HepG2 (cell line): Measurements from ENCODE around the gene NFATC2. TPM values are rescaled to one million over a fixed set of nuclear protein-coding genes. Genes with fewer than 3 reads are reported as not detected.

Experiments
- FIP1L1 ChIP-seq: fragments of 200-400 bp; formaldehyde crosslinking; IDR thresholded peaks from 2 replicates; pipeline ENCODE4 v1.6.1; 2018; ENCODE audit warnings: low read depth, mild to moderate bottlenecking, low read length, moderate library complexity, borderline replicate concordance; ENCODE audit not compliant: insufficient read depth
- GATAD2A ChIP-seq: IDR thresholded peaks from 2 replicates; pipeline ENCODE4 v1.6.1; 2016
- HOMEZ ChIP-seq: IDR thresholded peaks from 2 replicates; pipeline ENCODE4 v1.6.1; 2016; ENCODE audit warnings: low read depth
- KIAA2018 ChIP-seq: sonication (generic); formaldehyde crosslinking; IDR thresholded peaks from 2 replicates; pipeline ENCODE4 v1.5.0; 2020; ENCODE audit warnings: mild to moderate bottlenecking, missing genetic modification reagents, borderline replicate concordance
- MZF1 ChIP-seq: sonication (generic); formaldehyde crosslinking; IDR thresholded peaks from 2 replicates; pipeline ENCODE4 v1.8.1; 2023; ENCODE audit warnings: mild to moderate bottlenecking, missing genetic modification reagents, borderline replicate concordance
- RORA ChIP-seq: sonication (generic); formaldehyde crosslinking; IDR thresholded peaks from 2 replicates; pipeline ENCODE4 v1.5.0; 2020; ENCODE audit warnings: mild to moderate bottlenecking, missing genetic modification reagents, moderate library complexity
- SYNCRIP ChIP-seq: fragments of 200-400 bp; formaldehyde crosslinking; IDR thresholded peaks from 2 replicates; pipeline ENCODE4 v1.6.1; 2018; ENCODE audit warnings: mild to moderate bottlenecking, low read depth, low read length; ENCODE audit not compliant: insufficient read depth
- ZNF276 ChIP-seq: sonication (generic); formaldehyde crosslinking; IDR thresholded peaks from 2 replicates; pipeline ENCODE4 v1.4.0; 2020; ENCODE audit warnings: mild to moderate bottlenecking, low read depth, missing genetic modification reagents
- ZNF343 ChIP-seq: sonication (generic); formaldehyde crosslinking; IDR thresholded peaks from 2 replicates; pipeline ENCODE4 v1.4.0; 2020; ENCODE audit warnings: mild to moderate bottlenecking, missing genetic modification reagents
- ZNF572 ChIP-seq: sonication (generic); formaldehyde crosslinking; IDR thresholded peaks from 2 replicates; pipeline ENCODE4 v1.5.1; 2020; ENCODE audit warnings: mild to moderate bottlenecking, missing genetic modification reagents
- ZNF709 ChIP-seq: sonication (generic); formaldehyde crosslinking; IDR thresholded peaks from 2 replicates; pipeline ENCODE4 v1.5.0; 2020; ENCODE audit warnings: mild to moderate bottlenecking, missing genetic modification reagents
- polyA plus RNA-seq, 8 experiments: library from polyadenylated mRNA; depleted of rRNA in 3 of 8; stranded (reverse) in 7 of 8; unstranded in 1 of 8; fragments of >200 nt; fragmentation: Illumina TruSeq in 4 of 8; extraction: Trizol in 4 of 8; gene quantifications; 2 replicates each; pipeline versions ENCODE4 v1.2.1 to v1.2.3, GENCODE V29; 2011 to 2016; ENCODE audit warnings: low read depth in 4 of 8, missing spikeins in 1 of 8, mixed read lengths in 1 of 8; ENCODE audit not compliant: insufficient read depth in 1 of 8
- total RNA-seq, 5 experiments: library from RNA; depleted of rRNA; stranded (reverse); fragments of >200 nt; fragmentation: Illumina TruSeq; extraction: Trizol; gene quantifications; 2 replicates each; pipeline ENCODE4 v1.2.3, GENCODE V29; 2016; ENCODE audit warnings: low read depth in 1 of 5
- TF ChIP-seq, protein P1 (sequence below): sonication (generic); formaldehyde crosslinking; conservative IDR thresholded peaks from 2 replicates; pipeline ENCODE4 v1.8.1; 2023; ENCODE audit warnings: missing genetic modification reagents
- TF ChIP-seq, protein P2 (sequence below): sonication (generic); formaldehyde crosslinking; conservative IDR thresholded peaks from 2 replicates; pipeline ENCODE4 v1.8.0; 2022; ENCODE audit warnings: missing genetic modification reagents

Gene NFATC2
- total and polyA plus RNA-seq, 2 of the 13 experiments (the other 11 are each of a cell fraction or from before 2014, with no cell fraction given), result 1.9 to 3.3 TPM

GRCh38 chr20:51428401-51429143, 113.9 kb downstream of the NFATC2 start (continued):
- TF ChIP-seq KIAA2018 (CRISPR knock-in tag) (no peak), ZNF343 (peak; percentile 87), MZF1 (CRISPR knock-in tag) (no peak), ZNF572 (CRISPR knock-in tag) (no peak), HOMEZ (0 out of 2 replicates have a peak, but pooled peaks have one; percentile 24), GATAD2A (CRISPR knock-in tag) (peak; percentile 93), ZNF709 (CRISPR knock-in tag) (peak; percentile 15; the same call in 1 of the 2 replicates), FIP1L1 (no peak), RORA (CRISPR knock-in tag) (no peak), SYNCRIP (no peak), ZNF276 (CRISPR knock-in tag) (peak; percentile 66; the same call in 1 of the 2 replicates)
- TF ChIP-seq, protein P1, sequence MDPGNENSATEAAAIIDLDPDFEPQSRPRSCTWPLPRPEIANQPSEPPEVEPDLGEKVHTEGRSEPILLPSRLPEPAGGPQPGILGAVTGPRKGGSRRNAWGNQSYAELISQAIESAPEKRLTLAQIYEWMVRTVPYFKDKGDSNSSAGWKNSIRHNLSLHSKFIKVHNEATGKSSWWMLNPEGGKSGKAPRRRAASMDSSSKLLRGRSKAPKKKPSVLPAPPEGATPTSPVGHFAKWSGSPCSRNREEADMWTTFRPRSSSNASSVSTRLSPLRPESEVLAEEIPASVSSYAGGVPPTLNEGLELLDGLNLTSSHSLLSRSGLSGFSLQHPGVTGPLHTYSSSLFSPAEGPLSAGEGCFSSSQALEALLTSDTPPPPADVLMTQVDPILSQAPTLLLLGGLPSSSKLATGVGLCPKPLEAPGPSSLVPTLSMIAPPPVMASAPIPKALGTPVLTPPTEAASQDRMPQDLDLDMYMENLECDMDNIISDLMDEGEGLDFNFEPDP, result no peak
- TF ChIP-seq, protein P2, sequence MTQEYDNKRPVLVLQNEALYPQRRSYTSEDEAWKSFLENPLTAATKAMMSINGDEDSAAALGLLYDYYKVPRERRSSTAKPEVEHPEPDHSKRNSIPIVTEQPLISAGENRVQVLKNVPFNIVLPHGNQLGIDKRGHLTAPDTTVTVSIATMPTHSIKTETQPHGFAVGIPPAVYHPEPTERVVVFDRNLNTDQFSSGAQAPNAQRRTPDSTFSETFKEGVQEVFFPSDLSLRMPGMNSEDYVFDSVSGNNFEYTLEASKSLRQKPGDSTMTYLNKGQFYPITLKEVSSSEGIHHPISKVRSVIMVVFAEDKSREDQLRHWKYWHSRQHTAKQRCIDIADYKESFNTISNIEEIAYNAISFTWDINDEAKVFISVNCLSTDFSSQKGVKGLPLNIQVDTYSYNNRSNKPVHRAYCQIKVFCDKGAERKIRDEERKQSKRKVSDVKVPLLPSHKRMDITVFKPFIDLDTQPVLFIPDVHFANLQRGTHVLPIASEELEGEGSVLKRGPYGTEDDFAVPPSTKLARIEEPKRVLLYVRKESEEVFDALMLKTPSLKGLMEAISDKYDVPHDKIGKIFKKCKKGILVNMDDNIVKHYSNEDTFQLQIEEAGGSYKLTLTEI (CRISPR knock-in tag), result no peak
